NT2/D1 (cell line): ENCODE results near the gene EEF1A2.

Experiments
- SUZ12 ChIP-seq: IDR thresholded peaks from 2 replicates; pipeline ENCODE4 v1.6.1; 2011; ENCODE audit not compliant: insufficient read length, insufficient read depth; ENCODE audit errors: extremely low read depth
- YY1 ChIP-seq: IDR thresholded peaks from 2 replicates; pipeline ENCODE4 v1.6.1; 2011; ENCODE audit not compliant: insufficient read length, insufficient read depth
- ZNF274 ChIP-seq: IDR thresholded peaks from 2 replicates; pipeline ENCODE4 v1.6.1; 2011; ENCODE audit warnings: mild to moderate bottlenecking, low read depth, low read length

DNA sequence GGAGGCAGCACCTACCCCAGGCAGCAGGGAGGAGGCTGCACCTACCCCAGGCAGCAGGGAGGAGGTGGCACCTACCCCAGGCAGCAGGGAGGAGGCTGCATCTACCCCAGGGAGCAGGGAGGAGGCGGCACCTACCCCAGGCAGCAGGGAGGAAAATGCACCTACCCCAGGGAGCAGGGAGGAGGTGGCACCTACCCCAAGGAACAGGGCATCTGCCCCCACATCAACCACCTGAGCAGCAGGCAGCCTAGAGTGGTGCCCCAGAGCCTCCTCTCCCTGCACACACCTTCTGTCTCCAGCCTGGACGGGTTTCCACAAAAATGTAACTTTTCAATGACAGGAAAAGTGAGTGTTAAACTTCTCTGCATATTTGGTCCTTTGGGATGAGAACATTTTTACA lies 36.6 kb downstream of the EEF1A2 start:
- TF ChIP-seq YY1 = no peak
- no peak for TF ChIP-seq ZNF274
- no peak for TF ChIP-seq SUZ12
